CD4-positive, alpha-beta T cell treated with Interleukin-4 for 4 hours (primary cell): ENCODE results near the gene GP2.
A peak's percentile ranks its signal among the peaks of the same experiment; 100 is the strongest.

Experiments used
- DNase-seq: peaks from one replicate; pipeline ENCODE4 v3.0.0-alpha.2; 2020

GP2 gene

GRCh38 chr16:20303012-20303411, 24.3 kb downstream of the GP2 start:
- no peak for DNase-seq

GRCh38 chr16:20302389-20302788, 24.9 kb downstream of the GP2 start:
- no peak for DNase-seq

GRCh38 chr16:20301840-20302239, 25.5 kb downstream of the GP2 start:
- no peak for DNase-seq

- DNase-seq: peak; percentile 4
These were observed 26.8 kb downstream of the GP2 start for GRCh38 chr16:20300312-20301097.

GRCh38 chr16:20298452-20298851, 28.9 kb downstream of the GP2 start:
- DNase-seq: no peak

GRCh38 chr16:20291208-20292206, 35.8 kb downstream of the GP2 start:
- no peak for DNase-seq

GRCh38 chr16:20289571-20289970, 37.7 kb downstream of the GP2 start:
- no peak for DNase-seq

GRCh38 chr16:20285993-20286499, 41.3 kb downstream of the GP2 start:
- DNase-seq: no peak

- no peak for DNase-seq
These were observed 47.1 kb downstream of the GP2 start for GRCh38 chr16:20280259-20280658.

- DNase-seq: no peak
These were observed 55.4 kb downstream of the GP2 start for GRCh38 chr16:20271893-20272292.

- DNase-seq: no peak
These were observed 58.9 kb downstream of the GP2 start for GRCh38 chr16:20268409-20268808.

- no peak for DNase-seq
These were observed 62.3 kb downstream of the GP2 start for GRCh38 chr16:20265019-20265418.

- no peak for DNase-seq
These were observed 64.0 kb downstream of the GP2 start for GRCh38 chr16:20263138-20263855.

- DNase-seq: no peak
These were observed 65.1 kb downstream of the GP2 start for GRCh38 chr16:20262248-20262647.

GRCh38 chr16:20260215-20261009, 66.9 kb downstream of the GP2 start:
- no peak for DNase-seq
